HFFc6 (cell line): ENCODE measurements around the gene GLDC. TPM values are rescaled to one million over a fixed set of nuclear protein-coding genes. Genes with fewer than 3 reads are reported as not detected.
A peak's percentile ranks its signal among the peaks of the same experiment; 100 is the strongest.

Experiments
- DNase-seq: peaks from one replicate; pipeline ENCODE4 v3.0.0-alpha.2; 2018
- H3K27ac Mint-ChIP-seq: 2 replicates; pipeline ENCODE4 v1.8.0; 2020; ENCODE audit warnings: mild to moderate bottlenecking, mixed read lengths
- H3K27me3 Mint-ChIP-seq: 2 replicates; pipeline ENCODE4 v1.8.0; 2021; ENCODE audit warnings: mild to moderate bottlenecking, moderate library complexity, mixed read lengths; ENCODE audit not compliant: insufficient read depth
- H3K36me3 Mint-ChIP-seq: 2 replicates; pipeline ENCODE4 v1.8.0; 2021; ENCODE audit warnings: low read depth, mixed read lengths
- H3K4me1 Mint-ChIP-seq: 2 replicates; pipeline ENCODE4 v1.8.0; 2020; ENCODE audit warnings: low read depth, mixed read lengths
- H3K4me3 Mint-ChIP-seq: 2 replicates; pipeline ENCODE4 v1.8.0; 2020; ENCODE audit warnings: mild to moderate bottlenecking, moderate library complexity, mixed read lengths
- H3K9me3 Mint-ChIP-seq: 2 replicates; pipeline ENCODE4 v1.8.0; 2020; ENCODE audit warnings: mild to moderate bottlenecking, mixed read lengths
- total RNA-seq, 6 experiments: library from RNA; stranded (reverse); fragmentation: NEBNext Ultra II Directional; extraction: Animal tissue kit (Norgen Biotek cat#: 25700); gene quantifications; 2 replicates in 1 of 6; 3 replicates in 5 of 6; pipeline ENCODE4 v1.2.3, GENCODE V29; 2021
- TF ChIP-seq, protein P1 (sequence below): fragments of 200-600 bp; sonication (generic); IDR thresholded peaks from 2 replicates; pipeline ENCODE4 v1.5.0; 2021; ENCODE audit warnings: antibody characterized with exemption, mild to moderate bottlenecking

The GLDC gene
- total RNA-seq, 6 experiments from 2014 or later: 0.12 to 0.41 (median 0.23) TPM

DNA sequence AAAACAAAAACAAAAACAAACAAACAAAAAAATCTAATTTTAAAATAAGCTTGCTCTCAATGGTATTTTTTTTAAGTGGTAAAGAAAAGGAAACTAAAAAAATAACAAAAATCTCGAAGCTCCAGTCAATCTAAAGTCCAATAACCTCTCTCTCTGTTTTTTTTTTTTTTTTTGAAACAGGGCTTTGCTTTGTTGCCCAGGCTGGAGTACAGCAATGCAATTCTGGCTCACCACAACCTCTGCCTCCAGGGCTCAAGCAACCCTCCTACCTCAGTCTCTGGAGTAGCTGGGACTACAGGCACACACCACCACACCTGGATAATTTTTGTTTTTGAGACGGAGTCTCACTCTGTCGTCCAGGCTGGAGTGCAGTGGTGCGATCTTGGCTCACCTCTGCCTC lies 25.9 kb upstream of the GLDC start:
- Mint-ChIP-seq H3K4me1 (no peaks in the 10 kb centered on the region), H3K27me3 (no peaks in the 10 kb centered on the region; the same call in none of the 2 replicates), H3K4me3 (no peak overlapping the region), H3K27ac (no peak overlapping the region), H3K36me3 (no peaks in the 10 kb centered on the region), H3K9me3 (no peaks in the 10 kb centered on the region)
- no peak for DNase-seq
- TF ChIP-seq, protein P1, sequence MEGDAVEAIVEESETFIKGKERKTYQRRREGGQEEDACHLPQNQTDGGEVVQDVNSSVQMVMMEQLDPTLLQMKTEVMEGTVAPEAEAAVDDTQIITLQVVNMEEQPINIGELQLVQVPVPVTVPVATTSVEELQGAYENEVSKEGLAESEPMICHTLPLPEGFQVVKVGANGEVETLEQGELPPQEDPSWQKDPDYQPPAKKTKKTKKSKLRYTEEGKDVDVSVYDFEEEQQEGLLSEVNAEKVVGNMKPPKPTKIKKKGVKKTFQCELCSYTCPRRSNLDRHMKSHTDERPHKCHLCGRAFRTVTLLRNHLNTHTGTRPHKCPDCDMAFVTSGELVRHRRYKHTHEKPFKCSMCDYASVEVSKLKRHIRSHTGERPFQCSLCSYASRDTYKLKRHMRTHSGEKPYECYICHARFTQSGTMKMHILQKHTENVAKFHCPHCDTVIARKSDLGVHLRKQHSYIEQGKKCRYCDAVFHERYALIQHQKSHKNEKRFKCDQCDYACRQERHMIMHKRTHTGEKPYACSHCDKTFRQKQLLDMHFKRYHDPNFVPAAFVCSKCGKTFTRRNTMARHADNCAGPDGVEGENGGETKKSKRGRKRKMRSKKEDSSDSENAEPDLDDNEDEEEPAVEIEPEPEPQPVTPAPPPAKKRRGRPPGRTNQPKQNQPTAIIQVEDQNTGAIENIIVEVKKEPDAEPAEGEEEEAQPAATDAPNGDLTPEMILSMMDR: no peak

DNA sequence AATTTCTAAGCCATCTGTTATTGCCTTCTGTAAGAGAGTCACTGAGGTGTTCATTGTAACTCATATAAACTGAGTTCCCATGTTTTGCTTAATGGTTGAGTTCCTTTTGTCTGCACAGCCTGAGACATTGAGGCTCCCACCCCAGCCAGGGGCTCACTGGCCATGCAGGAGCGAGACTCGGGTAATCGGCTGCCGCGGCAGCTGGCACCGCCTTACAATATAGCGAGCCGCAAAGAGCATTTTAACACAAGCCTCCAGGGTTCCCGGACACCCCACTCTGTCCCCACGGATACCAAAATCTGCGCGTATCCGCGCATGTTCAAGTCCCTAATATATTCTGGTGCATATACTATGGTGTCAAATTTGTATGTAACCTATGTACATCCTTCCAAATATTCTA lies 24.4 kb upstream of the GLDC start:
- Mint-ChIP-seq H3K9me3 (no peaks in the 10 kb centered on the region), H3K27me3 (peaks cover 2% of the 10 kb centered on the region), H3K4me1 (no peaks in the 10 kb centered on the region), H3K36me3 (no peaks in the 10 kb centered on the region), H3K4me3 (no peak overlapping the region), H3K27ac (no peak overlapping the region)
- TF ChIP-seq, protein P1: no peak
- DNase-seq: no peak

DNA sequence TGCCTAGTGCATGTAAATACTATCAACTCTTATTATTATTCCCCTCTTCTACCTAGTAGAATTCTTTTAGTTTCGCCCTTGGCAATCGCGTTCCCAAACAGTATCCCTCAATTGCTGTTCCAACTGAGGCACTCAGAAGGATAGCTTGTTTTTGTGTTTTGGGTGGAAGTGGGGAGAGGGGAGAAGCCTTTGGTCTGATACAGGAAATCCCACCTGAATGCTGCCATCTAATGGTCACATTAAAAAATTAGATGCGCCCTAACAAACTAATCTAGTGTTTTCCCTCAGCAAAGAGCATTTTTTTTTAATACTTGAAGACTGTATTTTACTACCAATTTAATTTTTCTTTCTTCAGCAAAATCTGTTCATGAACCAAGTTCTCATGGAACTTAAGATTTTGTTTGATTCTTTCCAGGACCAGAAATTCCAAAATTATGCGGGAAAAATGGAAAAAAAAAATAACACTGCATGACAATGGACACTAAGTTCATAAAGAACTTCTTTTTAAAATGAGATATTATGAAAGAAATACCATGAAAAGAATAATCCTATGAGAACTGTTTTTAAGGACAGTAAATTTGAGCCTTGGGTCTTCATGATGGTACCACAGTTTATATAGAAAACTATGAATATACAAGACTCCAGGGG lies 22.2 kb upstream of the GLDC start:
- Mint-ChIP-seq H3K36me3 (no peaks in the 10 kb centered on the region), H3K27me3 (peaks cover 2% of the 10 kb centered on the region), H3K9me3 (no peaks in the 10 kb centered on the region), H3K27ac (no peak overlapping the region), H3K4me1 (peaks cover 8% of the 10 kb centered on the region), H3K4me3 (no peak overlapping the region)
- peak; percentile 15 for DNase-seq
- TF ChIP-seq, protein P1: peak; percentile 83

DNA sequence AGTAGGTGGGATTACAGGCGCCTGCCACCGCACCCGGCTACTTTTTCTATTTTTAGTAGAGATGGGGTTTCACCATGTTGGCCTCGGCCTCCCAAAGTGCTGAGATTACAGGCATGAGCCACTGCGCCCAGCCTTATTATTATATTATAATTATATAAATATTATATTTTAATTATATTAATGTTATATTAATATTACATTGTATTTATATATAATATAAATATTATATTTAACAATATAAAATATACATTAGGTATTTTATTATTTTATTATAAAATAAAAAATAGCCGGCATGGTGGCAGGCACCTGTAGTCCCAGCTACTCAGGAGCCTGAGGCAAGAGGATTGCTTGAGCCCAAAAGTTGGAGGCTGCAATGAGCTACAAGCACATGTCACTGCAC lies 21.6 kb upstream of the GLDC start:
- DNase-seq: no peak
- TF ChIP-seq, protein P1: no peak
- no peaks in the 10 kb centered on the region for H3K9me3 Mint-ChIP-seq
- H3K36me3 Mint-ChIP-seq: no peaks in the 10 kb centered on the region
- peaks cover 2% of the 10 kb centered on the region for H3K27me3 Mint-ChIP-seq
- H3K27ac Mint-ChIP-seq: no peak overlapping the region
- peaks cover 8% of the 10 kb centered on the region for H3K4me1 Mint-ChIP-seq
- no peak overlapping the region for H3K4me3 Mint-ChIP-seq

DNA sequence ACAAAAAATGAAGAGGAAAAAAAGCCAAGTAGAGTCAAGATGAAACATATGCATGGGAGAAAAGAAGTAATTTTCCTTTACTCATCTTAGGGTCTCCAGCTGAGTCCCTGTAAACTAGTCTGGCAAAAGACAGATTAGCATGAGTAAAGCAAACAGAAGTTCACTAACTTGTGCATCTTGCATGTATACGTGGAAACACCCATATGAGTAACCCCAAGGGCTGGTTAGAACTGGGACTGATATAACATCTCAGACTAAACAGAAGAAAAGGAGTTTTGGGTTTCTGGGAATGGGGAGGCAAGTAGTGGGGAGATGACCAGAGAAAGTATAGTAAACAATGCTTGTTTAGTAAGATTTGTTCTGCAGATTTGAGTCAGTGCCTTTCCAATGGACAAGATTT lies 20.1 kb upstream of the GLDC start:
- Mint-ChIP-seq H3K9me3 (no peaks in the 10 kb centered on the region), H3K27me3 (peaks cover 2% of the 10 kb centered on the region; the same call in 1 of the 2 replicates), H3K27ac (no peak overlapping the region), H3K4me1 (peaks cover 8% of the 10 kb centered on the region), H3K36me3 (no peaks in the 10 kb centered on the region), H3K4me3 (no peak overlapping the region)
- TF ChIP-seq, protein P1: no peak
- no peak for DNase-seq
